Vagina (tissue), 2 donors: ENCODE results near the gene SNX9. TPM values are rescaled to one million over a fixed set of nuclear protein-coding genes. Genes with fewer than 3 reads are reported as not detected.
A peak's percentile ranks its signal among the peaks of the same experiment; 100 is the strongest.

Experiments used
- DNase-seq, 2 donors: peaks; one replicate each; pipeline ENCODE4 v3.0.0-alpha.2; 2017; ENCODE audit errors: extremely low spot score in 2 of 2
- H3K27ac ChIP-seq: fragments of 200-600 bp; sonication (generic); one replicate; pipeline ENCODE4 v1.5.1; 2019
- H3K27me3 ChIP-seq: fragments of 200-600 bp; sonication (generic); one replicate; pipeline ENCODE4 v1.5.1; 2019
- H3K36me3 ChIP-seq, 2 donors: fragments of 200-600 bp; sonication (generic); one replicate each; pipeline ENCODE4 v1.5.1; 2017 to 2019
- H3K4me1 ChIP-seq: fragments of 200-600 bp; sonication (generic); one replicate; pipeline ENCODE4 v1.5.1; 2019
- H3K4me3 ChIP-seq, 2 donors: fragments of 200-600 bp; sonication (generic); 1 replicate in 1 of 2; 2 replicates in 1 of 2; pipeline ENCODE4 v1.5.1; 2016 to 2019
- H3K9me3 ChIP-seq: fragments of 200-600 bp; sonication (generic); one replicate; pipeline ENCODE4 v1.5.1; 2019
- POLR2A ChIP-seq, 2 donors: fragments of 450-650 bp; IDR thresholded peaks; one replicate each; pipeline ENCODE4 v1.6.1; 2017; ENCODE audit warnings: antibody characterized with exemption in 2 of 2, mild to moderate bottlenecking in 2 of 2, moderate library complexity in 2 of 2
- POLR2AphosphoS5 ChIP-seq, 2 donors: sonication (generic); formaldehyde crosslinking; IDR thresholded peaks; one replicate each; pipeline ENCODE4 v1.9.0; 2017; ENCODE audit warnings: antibody characterized with exemption in 2 of 2, mild to moderate bottlenecking in 2 of 2, low read depth in 1 of 2; ENCODE audit not compliant: insufficient read depth in 1 of 2
- intact Hi-C: fragments of 100-400 bp; cut with DNase I; formaldehyde crosslinking; loops from one replicate; pipeline ENCODE4 v1.15.1; 2023
- total RNA-seq: library from RNA; depleted of rRNA; stranded (reverse); fragments of >200 nt; gene quantifications from one replicate; pipeline ENCODE4 v1.2.3, GENCODE V29; 2016
- TF ChIP-seq, protein P1 (sequence below), 3 experiments: fragments of 450-650 bp in 2 of 3; fragments of 200-600 bp in 1 of 3; sonication (generic) in 1 of 3; IDR thresholded peaks; one replicate each; pipeline ENCODE4 v1.5.1; 2017 to 2019; ENCODE audit warnings: antibody characterized with exemption in 3 of 3, mild to moderate bottlenecking in 2 of 3, moderate library complexity in 2 of 3

The SNX9 gene
- total RNA-seq, 1 donor from 2014 or later, result 61.4 TPM

DNA sequence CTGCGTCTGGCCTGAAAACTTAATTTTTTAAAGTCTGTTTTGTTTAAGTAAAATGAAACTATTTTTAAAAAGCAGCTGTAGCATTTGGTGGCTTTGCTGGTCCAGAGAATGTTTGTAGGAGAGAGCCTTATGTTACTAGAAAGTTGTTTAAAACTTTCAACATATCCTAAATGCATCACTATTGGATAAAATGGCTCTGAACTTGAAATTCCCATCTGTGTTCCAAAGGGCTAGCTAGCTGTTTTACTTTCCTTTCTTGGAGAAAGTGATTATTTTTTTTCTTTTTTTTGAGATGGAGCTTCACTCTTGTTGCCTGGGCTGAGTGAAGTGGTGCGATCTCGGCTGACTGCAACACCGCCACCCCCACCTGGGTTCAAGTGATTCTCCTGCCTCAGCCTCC, 161.1 kb downstream of the SNX9 start:
- Histone ChIP-seq H3K4me1 (peaks cover 38% of the 10 kb centered on the region), H3K27ac (no peak overlapping the region), H3K9me3 (no peaks in the 10 kb centered on the region), H3K4me3 (no peak overlapping the region), H3K27me3 (no peaks in the 10 kb centered on the region), H3K36me3 (no peaks in the 10 kb centered on the region)
- TF ChIP-seq POLR2A (IDR thresholded peaks at IDR 0.05) (no peak), POLR2AphosphoS5 (IDR thresholded peaks at IDR 0.05; ENCODE audit: insufficient read depth in 1 of 2, low read depth in 1 of 2) (no peak)
- TF ChIP-seq, protein P1, sequence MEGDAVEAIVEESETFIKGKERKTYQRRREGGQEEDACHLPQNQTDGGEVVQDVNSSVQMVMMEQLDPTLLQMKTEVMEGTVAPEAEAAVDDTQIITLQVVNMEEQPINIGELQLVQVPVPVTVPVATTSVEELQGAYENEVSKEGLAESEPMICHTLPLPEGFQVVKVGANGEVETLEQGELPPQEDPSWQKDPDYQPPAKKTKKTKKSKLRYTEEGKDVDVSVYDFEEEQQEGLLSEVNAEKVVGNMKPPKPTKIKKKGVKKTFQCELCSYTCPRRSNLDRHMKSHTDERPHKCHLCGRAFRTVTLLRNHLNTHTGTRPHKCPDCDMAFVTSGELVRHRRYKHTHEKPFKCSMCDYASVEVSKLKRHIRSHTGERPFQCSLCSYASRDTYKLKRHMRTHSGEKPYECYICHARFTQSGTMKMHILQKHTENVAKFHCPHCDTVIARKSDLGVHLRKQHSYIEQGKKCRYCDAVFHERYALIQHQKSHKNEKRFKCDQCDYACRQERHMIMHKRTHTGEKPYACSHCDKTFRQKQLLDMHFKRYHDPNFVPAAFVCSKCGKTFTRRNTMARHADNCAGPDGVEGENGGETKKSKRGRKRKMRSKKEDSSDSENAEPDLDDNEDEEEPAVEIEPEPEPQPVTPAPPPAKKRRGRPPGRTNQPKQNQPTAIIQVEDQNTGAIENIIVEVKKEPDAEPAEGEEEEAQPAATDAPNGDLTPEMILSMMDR (IDR thresholded peaks at IDR 0.05), result no peak
- intact Hi-C loops, result loop anchor here (5.0 kb wide), 1 partner anchor 88 kb away; no protein-coding TSS in a partner anchor
- DNase-seq, result no peak

DNA sequence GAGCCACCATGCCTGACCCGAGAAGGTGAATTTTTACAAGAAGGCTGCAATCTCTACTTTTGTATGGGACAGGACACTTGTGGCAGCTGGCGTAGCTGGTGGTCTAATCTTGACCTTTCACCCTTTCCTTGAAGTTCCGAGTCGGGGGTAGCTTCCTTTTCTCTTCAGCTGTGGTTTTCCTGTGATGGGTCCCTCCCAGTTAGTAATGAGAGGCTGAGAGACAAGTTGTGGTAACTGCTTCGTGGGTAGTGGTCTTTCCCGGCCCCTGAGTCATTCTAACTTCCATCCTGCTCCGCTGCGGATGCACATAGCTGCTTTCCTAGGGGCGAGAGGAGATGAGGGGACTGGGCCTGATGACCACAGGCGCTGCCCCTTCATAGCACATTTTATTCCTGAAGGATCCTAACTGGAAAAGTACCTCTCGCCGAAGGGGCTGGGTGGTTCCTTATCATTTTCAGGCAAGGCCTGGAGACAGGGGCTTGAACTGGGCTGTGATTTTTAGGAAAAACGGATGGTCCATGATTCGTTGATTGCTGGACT, 161.7 kb downstream of the SNX9 start:
- Histone ChIP-seq H3K4me1 (peaks cover 44% of the 10 kb centered on the region), H3K27ac (no peak overlapping the region), H3K4me3 (no peak overlapping the region), H3K36me3 (no peaks in the 10 kb centered on the region), H3K9me3 (no peaks in the 10 kb centered on the region), H3K27me3 (no peaks in the 10 kb centered on the region)
- no peak for DNase-seq
- intact Hi-C loops, result loop anchor here (5.0 kb wide), 1 partner anchor 88 kb away; no protein-coding TSS in a partner anchor
- TF ChIP-seq, protein P1 (IDR thresholded peaks at IDR 0.05), result no peak
- no peak for TF ChIP-seq POLR2AphosphoS5 (IDR thresholded peaks at IDR 0.05; ENCODE audit: insufficient read depth in 1 of 2, low read depth in 1 of 2)
- TF ChIP-seq POLR2A (IDR thresholded peaks at IDR 0.05), result no peak

DNA sequence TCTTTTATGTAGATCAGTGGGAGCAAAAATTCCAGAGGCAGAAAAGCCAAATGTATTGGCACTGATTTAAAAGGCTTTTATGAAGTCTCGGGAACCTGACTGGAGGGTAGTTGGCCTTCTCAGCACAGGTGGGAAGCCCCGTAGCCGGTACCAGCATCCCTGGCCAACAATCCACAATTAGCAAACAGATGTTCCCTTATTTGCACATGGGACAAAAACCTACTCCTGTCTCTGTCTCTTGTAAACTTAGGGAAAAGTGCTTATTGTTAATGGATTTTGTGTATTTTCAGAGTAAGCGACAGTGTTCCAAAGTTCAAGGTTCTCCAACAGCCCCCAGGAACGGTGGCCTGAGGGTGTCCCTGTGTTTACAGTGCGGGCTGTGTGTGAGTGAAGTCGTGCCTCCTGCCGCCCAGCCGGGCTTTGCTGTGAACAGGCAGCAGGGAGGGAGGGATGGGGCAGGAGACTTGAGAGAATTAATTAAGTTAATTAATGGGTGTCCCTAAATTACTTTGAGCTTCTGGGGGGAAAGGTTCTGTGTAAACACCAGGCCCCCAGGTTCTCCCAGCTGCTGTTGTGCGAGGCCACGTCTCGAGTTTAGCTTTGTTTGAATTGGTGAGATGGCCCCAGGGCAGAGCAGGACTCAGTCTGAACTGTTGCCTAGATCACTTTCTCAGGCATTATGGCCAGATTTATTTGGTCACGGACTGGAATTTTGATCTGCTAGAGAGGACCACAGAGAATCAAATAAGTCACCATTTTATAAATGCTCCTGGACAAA, 162.5 kb downstream of the SNX9 start:
- no peak overlapping the region for H3K4me3 ChIP-seq
- DNase-seq, result no peak
- intact Hi-C loops, result no loop called here
- no peaks in the 10 kb centered on the region for H3K27me3 ChIP-seq
- no peaks in the 10 kb centered on the region for H3K36me3 ChIP-seq
- no peak for TF ChIP-seq POLR2AphosphoS5 (IDR thresholded peaks at IDR 0.05; ENCODE audit: insufficient read depth in 1 of 2, low read depth in 1 of 2)
- TF ChIP-seq, protein P1 (IDR thresholded peaks at IDR 0.05), result no peak
- TF ChIP-seq POLR2A (IDR thresholded peaks at IDR 0.05), result no peak
- H3K9me3 ChIP-seq, result no peaks in the 10 kb centered on the region
- H3K27ac ChIP-seq, result no peak overlapping the region
- H3K4me1 ChIP-seq, result peaks cover 52% of the 10 kb centered on the region

DNA sequence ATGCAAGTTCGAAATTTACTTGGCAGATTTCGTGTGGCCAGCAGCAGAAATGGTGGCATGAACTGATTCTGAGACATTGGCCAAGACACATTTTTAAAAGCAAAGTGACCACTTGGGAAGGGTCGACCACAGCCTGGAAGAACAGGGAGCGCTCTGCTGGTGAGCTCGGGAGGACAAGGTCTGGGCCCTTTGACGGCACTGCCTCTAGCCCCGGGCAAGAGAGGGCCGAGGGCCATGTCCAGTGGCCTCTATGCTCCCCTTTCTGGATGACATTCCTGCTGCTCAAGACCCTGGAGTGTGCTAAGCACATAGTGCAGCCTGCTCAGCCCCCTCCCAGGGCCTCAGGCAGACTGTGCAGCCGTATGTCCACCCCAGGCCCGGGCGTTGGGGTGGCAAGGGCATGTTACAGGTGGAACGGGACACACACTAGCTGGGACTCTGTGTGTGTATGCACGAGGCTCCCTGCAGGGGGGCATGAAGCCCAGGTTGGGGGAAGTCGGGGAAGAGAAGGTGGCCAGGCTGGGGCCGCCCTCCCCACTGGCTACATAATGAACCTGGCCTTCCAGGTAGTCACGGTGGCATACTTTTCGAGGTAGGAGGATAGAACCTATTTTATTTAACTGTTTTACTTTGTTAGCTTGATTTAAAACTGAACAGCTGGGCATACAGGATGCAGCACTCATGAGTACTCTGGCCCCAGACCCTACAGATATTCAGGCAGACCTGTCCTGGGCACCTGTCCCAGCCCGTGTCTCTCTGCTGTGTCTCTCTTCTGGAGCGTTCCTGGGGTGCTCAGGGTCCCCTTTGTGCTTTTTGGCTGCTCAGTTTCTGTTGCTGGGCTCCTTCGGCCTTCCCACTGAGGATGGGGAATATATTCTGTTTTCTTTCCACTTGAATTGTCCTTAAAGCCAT, 165.0 kb downstream of the SNX9 start:
- H3K27ac ChIP-seq, result peak overlapping the region; percentile 6
- TF ChIP-seq POLR2AphosphoS5 (IDR thresholded peaks at IDR 0.05; ENCODE audit: insufficient read depth in 1 of 2, low read depth in 1 of 2) (no peak), POLR2A (IDR thresholded peaks at IDR 0.05) (no peak)
- TF ChIP-seq, protein P1 (IDR thresholded peaks at IDR 0.05), result no peak
- H3K27me3 ChIP-seq, result no peaks in the 10 kb centered on the region
- H3K4me3 ChIP-seq, result no peak overlapping the region
- H3K9me3 ChIP-seq, result no peaks in the 10 kb centered on the region
- intact Hi-C loops, result no loop called here
- H3K36me3 ChIP-seq, result no peaks in the 10 kb centered on the region
- peaks cover 45% of the 10 kb centered on the region for H3K4me1 ChIP-seq
- DNase-seq, result no peak
